NK-92 (cell line): ENCODE data around the gene PMM2.

Experiments used
- DNase-seq: peaks from one replicate; lab custom pipeline; 2025; ENCODE audit not compliant: unreplicated experiment; lab: John Stamatoyannopoulos, UW

Gene PMM2

GRCh38 chr16:8885674-8886592 is 88.3 kb downstream of the PMM2 start:
- no peak for DNase-seq

- DNase-seq, result no peak
These were observed 89.2 kb downstream of the PMM2 start for GRCh38 chr16:8886593-8887430.

DNA sequence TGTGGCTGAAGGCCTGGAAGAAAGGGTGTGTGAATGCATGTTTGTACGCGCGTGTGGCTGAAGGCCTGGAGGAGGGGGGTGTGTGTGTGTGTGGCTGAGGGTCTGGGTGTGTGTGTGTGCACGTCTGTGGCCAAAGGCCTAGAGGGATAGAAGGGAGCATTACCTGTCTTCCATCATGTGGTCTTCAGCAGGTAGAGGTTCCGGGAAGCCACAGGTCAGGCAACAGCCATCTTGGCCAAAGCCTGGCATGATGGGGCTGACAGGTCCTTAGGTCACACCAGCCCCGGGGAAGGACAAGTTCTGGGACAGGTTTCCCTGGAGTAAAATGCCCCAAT is 89.8 kb downstream of the PMM2 start:
- DNase-seq, result no peak

GRCh38 chr16:8887952-8888560 is 90.4 kb downstream of the PMM2 start:
- DNase-seq, result no peak

DNA sequence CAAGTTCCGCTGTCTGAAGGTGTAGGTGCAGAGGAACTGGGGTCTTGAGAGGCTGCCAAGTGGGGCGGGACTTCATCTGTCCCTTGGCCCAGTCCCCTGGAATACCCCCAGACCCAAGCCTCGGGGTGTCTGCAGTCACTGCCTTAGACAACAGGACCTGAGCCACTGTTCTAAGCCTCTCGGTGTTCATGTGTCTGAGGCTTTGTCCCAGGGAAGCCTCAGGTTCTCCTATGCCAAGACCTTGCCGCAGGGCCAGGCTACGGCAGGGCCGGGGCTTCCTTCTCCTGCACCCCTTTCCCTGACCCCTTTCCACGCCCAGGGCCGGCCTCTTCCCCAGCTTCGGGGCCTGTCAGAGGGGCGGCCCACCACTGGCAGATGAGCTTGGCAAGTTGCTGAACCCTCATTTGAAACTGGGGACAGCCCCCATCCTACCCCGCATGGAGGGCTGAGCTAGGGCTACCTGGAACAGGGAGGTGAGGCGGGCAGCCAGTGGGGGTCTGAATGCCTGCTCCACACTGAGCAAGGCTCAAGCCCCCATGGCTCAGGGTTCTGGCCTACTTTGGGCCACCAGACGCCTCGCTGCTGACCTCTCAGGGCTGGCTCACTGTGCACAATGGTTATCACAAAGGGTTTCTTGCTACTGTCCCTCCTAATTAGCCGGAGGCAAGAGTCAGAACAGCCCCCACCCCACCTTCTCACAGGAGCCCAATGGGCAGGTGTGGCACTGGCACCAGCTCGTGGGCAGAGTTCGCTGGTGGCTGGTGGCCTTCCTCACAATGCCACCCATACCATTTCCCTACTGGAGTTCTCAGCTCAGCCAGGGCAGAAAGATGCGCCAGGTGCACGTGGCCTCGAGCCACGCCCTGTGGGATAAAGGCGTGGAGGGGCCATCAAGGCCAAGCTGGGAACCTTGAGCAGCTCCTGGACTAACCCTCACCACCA is 91.6 kb downstream of the PMM2 start:
- no peak for DNase-seq

DNA sequence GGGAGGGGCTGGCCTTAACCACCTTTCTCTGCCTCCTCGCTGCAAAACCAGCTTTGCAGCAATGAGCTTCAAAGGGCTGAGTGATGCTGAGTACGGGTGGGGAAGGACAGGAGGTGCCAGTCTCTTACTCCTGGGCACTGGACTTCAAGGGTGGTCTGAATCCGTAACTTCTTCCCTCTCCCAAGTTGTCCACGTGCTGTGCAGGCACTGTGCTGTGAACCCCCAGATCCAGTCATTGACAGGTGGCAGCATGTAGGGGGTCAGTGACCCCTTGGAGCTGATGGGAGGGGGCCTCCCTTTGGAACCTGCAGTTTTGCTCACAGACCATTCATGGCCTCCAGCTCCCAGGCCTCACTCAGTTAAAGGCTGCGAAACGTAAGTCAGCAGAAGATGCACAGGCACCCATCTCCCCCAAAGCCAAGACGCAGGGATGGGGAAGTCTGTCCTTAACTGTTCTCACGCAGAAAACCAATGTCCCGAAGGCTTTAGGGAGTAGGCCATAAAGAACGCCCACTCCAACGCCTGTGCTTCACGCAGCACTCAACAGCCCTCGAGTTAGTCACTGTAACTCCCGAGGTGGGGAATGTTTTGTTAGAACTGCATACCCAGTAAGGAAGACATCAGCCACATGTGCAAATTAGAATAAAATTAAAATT is 92.4 kb downstream of the PMM2 start:
- no peak for DNase-seq

- no peak for DNase-seq
These were observed 92.9 kb downstream of the PMM2 start for GRCh38 chr16:8890549-8890921.

DNA sequence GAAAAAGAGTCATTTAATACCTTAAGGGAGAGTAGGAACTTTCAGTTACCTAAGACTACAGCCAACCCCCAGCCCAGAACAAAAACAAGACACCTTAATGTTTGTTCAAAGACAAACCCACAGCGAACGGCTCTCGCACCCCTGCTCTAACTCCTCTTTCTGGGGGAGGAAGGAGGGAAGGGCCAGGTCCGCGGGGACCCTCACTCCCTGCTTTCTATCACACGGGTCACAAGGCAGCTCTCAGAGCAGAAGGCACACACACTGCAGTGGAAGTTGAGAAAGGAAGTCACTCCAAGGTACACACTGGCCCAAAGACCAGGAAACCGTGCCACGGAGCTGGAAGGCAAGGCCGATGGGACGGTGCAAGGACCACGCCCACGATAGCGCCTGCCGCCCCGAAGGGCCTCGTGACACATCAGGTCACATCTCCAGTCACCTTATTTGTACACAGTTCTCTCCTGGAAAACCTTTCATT is 94.5 kb downstream of the PMM2 start:
- no peak for DNase-seq

GRCh38 chr16:8893426-8893825 is 95.8 kb downstream of the PMM2 start:
- no peak for DNase-seq

DNA sequence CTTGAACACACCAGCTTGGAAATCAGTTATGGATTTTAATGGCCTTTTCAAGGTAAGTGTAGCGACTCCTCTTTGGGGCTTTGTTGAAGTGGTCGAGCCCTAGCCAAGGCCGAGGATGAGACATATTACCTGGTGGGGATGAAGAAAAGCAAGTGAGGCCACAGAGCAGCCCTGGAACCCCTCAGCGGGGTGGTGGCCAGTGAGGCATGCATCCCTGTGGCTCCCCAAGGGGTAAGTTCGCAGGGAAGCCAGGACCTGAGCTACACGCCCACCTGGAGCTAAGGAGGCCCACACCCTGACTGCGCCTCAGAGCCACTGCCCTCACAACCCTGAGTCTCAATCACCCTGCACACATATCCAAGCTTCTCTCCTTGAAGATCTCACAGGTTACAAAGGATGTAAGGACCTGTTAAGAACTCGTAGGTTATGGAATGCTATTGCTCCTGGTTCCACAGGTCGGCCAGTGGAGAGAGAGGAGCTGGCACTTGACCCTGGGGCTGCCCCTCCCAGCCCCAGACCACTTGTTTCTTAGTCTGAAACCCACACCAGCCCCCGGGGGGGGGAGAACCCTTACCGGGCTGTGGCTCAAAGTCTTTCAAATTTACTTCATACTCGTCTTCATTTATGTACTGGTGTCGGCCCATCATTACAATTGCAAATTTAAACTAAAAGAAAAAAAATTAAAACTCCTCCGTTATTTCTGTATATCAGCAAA is 96.5 kb downstream of the PMM2 start:
- DNase-seq, result no peak

DNA sequence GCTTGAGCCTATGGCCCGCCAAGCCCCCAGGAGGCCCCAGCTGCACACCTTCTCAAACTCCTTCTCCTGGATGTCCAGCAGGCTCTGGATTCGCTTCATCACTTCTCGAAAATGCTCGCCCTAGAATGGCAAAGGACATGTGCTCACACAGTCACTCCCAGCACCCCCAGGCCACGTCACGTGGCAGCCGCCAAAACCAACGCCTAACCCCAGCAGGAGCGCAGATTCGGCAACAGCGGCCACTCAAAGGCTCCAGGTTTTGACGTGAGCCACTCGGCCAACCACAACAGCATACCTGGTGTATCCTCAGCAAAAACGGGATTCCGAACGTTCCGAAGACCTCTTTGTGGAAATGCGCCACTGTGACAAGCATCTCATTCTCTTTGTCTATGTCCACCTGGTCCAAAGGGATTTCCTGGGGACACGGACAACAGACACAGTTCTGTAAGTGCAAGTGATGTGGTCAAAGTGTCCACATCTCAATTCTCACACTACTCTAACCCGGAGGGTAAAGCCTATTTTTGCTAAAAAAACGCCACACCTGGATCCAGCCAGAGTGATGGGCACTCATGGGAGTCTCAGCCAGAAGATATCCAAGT is 97.2 kb downstream of the PMM2 start:
- no peak for DNase-seq

- no peak for DNase-seq
These were observed 101.2 kb downstream of the PMM2 start for GRCh38 chr16:8898660-8899318.
